Vagina (tissue), 2 donors: Measurements from ENCODE around the gene DAB2. TPM values are rescaled to one million over a fixed set of nuclear protein-coding genes. Genes with fewer than 3 reads are reported as not detected.

Source experiments
- DNase-seq, 2 donors: peaks; one replicate each; pipeline ENCODE4 v3.0.0-alpha.2; 2017; ENCODE audit errors: extremely low spot score in 2 of 2
- H3K27ac ChIP-seq: fragments of 200-600 bp; sonication (generic); one replicate; pipeline ENCODE4 v1.5.1; 2019
- H3K27me3 ChIP-seq: fragments of 200-600 bp; sonication (generic); one replicate; pipeline ENCODE4 v1.5.1; 2019
- H3K36me3 ChIP-seq, 2 donors: fragments of 200-600 bp; sonication (generic); one replicate each; pipeline ENCODE4 v1.5.1; 2017 to 2019
- H3K4me1 ChIP-seq: fragments of 200-600 bp; sonication (generic); one replicate; pipeline ENCODE4 v1.5.1; 2019
- H3K4me3 ChIP-seq, 2 donors: fragments of 200-600 bp; sonication (generic); 1 replicate in 1 of 2; 2 replicates in 1 of 2; pipeline ENCODE4 v1.5.1; 2016 to 2019
- H3K9me3 ChIP-seq: fragments of 200-600 bp; sonication (generic); one replicate; pipeline ENCODE4 v1.5.1; 2019
- CTCF ChIP-seq, 3 experiments: fragments of 450-650 bp in 2 of 3; fragments of 200-600 bp in 1 of 3; sonication (generic) in 1 of 3; IDR thresholded peaks; one replicate each; pipeline ENCODE4 v1.5.1; 2017 to 2019; ENCODE audit warnings: antibody characterized with exemption in 3 of 3, mild to moderate bottlenecking in 2 of 3, moderate library complexity in 2 of 3
- POLR2A ChIP-seq, 2 donors: fragments of 450-650 bp; IDR thresholded peaks; one replicate each; pipeline ENCODE4 v1.6.1; 2017; ENCODE audit warnings: antibody characterized with exemption in 2 of 2, mild to moderate bottlenecking in 2 of 2, moderate library complexity in 2 of 2
- POLR2AphosphoS5 ChIP-seq, 2 donors: sonication (generic); formaldehyde crosslinking; IDR thresholded peaks; one replicate each; pipeline ENCODE4 v1.9.0; 2017; ENCODE audit warnings: antibody characterized with exemption in 2 of 2, mild to moderate bottlenecking in 2 of 2, low read depth in 1 of 2; ENCODE audit not compliant: insufficient read depth in 1 of 2
- intact Hi-C: fragments of 100-400 bp; cut with DNase I; formaldehyde crosslinking; loops from one replicate; pipeline ENCODE4 v1.15.1; 2023
- total RNA-seq: library from RNA; depleted of rRNA; stranded (reverse); fragments of >200 nt; gene quantifications from one replicate; pipeline ENCODE4 v1.2.3, GENCODE V29; 2016

Gene DAB2
- total RNA-seq, 1 donor from 2014 or later, result 60.4 TPM

DNA sequence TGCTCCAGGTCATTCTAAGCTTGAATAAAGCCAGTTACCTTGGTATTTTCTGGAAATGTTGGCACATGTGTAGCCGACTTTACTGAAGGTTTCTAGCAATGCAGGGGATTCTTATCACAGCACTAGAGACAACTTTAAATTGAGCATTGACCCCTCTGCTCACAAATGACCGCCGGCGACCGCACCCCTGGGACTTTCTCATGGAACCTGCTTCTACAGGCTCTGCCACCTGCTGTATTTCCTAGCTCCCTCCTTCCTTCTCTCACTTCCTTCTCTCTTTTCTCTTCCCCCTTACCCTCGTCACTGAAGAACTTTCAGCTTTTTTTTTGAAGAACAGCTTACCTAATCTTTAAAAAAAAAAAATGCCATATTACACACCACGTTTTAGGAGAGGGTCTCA, 30.9 kb upstream of the DAB2 start:
- no peaks in the 10 kb centered on the region for H3K27me3 ChIP-seq
- no peak for DNase-seq
- intact Hi-C loops, result no loop called here
- TF ChIP-seq CTCF (IDR thresholded peaks at IDR 0.05), result no peak
- no peak for TF ChIP-seq POLR2AphosphoS5 (IDR thresholded peaks at IDR 0.05; ENCODE audit: insufficient read depth in 1 of 2, low read depth in 1 of 2)
- TF ChIP-seq POLR2A (IDR thresholded peaks at IDR 0.05), result no peak
- no peaks in the 10 kb centered on the region for H3K36me3 ChIP-seq
- H3K9me3 ChIP-seq, result no peaks in the 10 kb centered on the region
- H3K27ac ChIP-seq, result no peak overlapping the region
- H3K4me1 ChIP-seq, result no peaks in the 10 kb centered on the region
- H3K4me3 ChIP-seq, result no peak overlapping the region

DNA sequence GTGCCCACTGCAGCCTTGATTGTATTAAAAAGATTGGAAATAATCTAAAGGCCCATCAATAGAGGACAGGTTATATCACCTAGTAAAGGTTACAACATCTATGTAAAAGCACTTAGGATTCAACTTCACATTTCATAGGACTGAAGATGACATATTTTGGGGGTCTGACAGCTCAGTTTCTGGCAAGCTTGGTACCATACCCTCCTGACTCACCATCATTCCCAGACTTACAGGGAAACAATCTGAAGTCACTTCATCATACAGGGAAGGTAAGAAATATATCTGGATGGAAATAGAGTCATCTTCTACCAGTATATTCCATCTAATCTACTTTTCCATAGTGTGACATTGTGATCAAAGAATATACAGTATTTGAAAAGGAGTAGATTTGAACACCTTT, 28.8 kb upstream of the DAB2 start:
- Histone ChIP-seq H3K4me1 (no peaks in the 10 kb centered on the region), H3K4me3 (no peak overlapping the region), H3K36me3 (no peaks in the 10 kb centered on the region), H3K27ac (no peak overlapping the region), H3K9me3 (no peaks in the 10 kb centered on the region), H3K27me3 (no peaks in the 10 kb centered on the region)
- TF ChIP-seq CTCF (IDR thresholded peaks at IDR 0.05) (no peak), POLR2AphosphoS5 (IDR thresholded peaks at IDR 0.05; ENCODE audit: insufficient read depth in 1 of 2, low read depth in 1 of 2) (no peak), POLR2A (IDR thresholded peaks at IDR 0.05) (no peak)
- DNase-seq, result no peak
- intact Hi-C loops, result no loop called here

- DNase-seq, result no peak
- Histone ChIP-seq H3K9me3 (no peaks in the 10 kb centered on the region), H3K36me3 (no peaks in the 10 kb centered on the region), H3K4me3 (no peak overlapping the region), H3K4me1 (no peaks in the 10 kb centered on the region), H3K27me3 (no peaks in the 10 kb centered on the region), H3K27ac (no peak overlapping the region)
- intact Hi-C loops, result no loop called here
- TF ChIP-seq POLR2AphosphoS5 (IDR thresholded peaks at IDR 0.05; ENCODE audit: insufficient read depth in 1 of 2, low read depth in 1 of 2), result no peak
- no peak for TF ChIP-seq POLR2A (IDR thresholded peaks at IDR 0.05)
- TF ChIP-seq CTCF (IDR thresholded peaks at IDR 0.05), result no peak
These were observed 28.1 kb upstream of the DAB2 start for GRCh38 chr5:39452846-39453245.

DNA sequence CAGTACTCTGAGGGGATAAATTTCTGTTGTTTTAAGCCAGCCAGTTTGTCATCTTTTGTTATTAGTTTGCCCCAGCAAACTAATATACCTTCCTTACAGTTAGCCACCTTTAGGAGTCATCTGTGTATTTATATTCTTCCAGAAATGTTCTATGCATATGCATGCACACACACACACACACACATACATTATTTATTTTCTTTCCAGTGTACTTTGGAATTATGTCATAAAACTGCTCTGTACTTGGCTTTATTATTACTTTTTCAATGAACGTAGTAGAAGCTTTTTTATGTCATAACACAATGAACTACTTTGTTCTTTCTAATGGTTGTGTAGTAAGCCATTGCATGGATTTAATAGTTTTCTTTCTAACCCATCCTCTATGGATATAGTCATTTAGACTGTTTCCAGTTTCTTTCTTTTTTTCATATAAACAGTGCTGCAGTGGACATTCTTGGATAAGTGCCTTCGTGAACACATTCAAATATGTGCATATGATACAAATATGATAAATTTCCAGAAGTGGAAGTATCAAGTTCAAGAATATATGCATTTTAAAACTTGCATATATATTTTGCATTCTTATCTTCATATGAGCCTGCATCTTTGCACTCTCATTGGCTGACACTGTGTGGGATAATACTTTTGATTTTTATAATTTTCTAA, 26.6 kb upstream of the DAB2 start:
- TF ChIP-seq POLR2AphosphoS5 (IDR thresholded peaks at IDR 0.05; ENCODE audit: insufficient read depth in 1 of 2, low read depth in 1 of 2) (no peak), CTCF (IDR thresholded peaks at IDR 0.05) (no peak), POLR2A (IDR thresholded peaks at IDR 0.05) (no peak)
- no peak for DNase-seq
- Histone ChIP-seq H3K4me1 (no peaks in the 10 kb centered on the region), H3K9me3 (no peaks in the 10 kb centered on the region), H3K27ac (no peak overlapping the region), H3K27me3 (no peaks in the 10 kb centered on the region), H3K36me3 (no peaks in the 10 kb centered on the region), H3K4me3 (no peak overlapping the region)
- intact Hi-C loops, result no loop called here

DNA sequence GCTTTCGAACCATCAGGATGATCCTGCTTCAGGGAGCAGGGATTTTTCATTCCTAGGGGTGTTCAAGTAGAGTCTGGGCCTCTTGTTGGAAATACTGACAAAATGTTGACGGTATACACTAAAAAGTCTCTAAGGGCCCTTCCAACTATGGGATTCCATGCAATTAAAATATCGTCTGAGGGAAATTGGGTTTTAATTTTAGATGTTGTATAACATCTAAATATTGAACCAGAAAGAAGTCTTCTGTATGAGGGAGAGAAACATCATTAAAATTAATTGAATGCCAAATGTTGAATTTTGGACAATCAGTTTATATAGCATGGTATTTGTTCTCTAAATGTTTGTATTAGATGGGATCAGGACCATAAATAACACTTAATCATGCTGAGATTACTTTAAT, 25.7 kb upstream of the DAB2 start:
- H3K4me3 ChIP-seq, result no peak overlapping the region
- H3K4me1 ChIP-seq, result no peaks in the 10 kb centered on the region
- no peak for DNase-seq
- H3K36me3 ChIP-seq, result no peaks in the 10 kb centered on the region
- intact Hi-C loops, result no loop called here
- no peak overlapping the region for H3K27ac ChIP-seq
- no peaks in the 10 kb centered on the region for H3K9me3 ChIP-seq
- TF ChIP-seq POLR2A (IDR thresholded peaks at IDR 0.05), result no peak
- no peak for TF ChIP-seq CTCF (IDR thresholded peaks at IDR 0.05)
- TF ChIP-seq POLR2AphosphoS5 (IDR thresholded peaks at IDR 0.05; ENCODE audit: insufficient read depth in 1 of 2, low read depth in 1 of 2), result no peak
- H3K27me3 ChIP-seq, result no peaks in the 10 kb centered on the region
